GM18951 (cell line): ENCODE data around the gene DDX31.

Experiments used
- POLR2A ChIP-seq: IDR thresholded peaks from 4 replicates; pipeline ENCODE4 v1.6.1; 2011; ENCODE audit warnings: mild to moderate bottlenecking; ENCODE audit not compliant: insufficient read length, insufficient read depth; ENCODE audit errors: extremely low read depth
- in situ Hi-C: fragments of 300-500 bp; cut with MboI; formaldehyde crosslinking; loops from one replicate; pipeline ENCODE4 v1.12.0; 2022; ENCODE audit warnings: low sequenced_read_pairs, mixed read lengths, inconsistent platforms; ENCODE audit not compliant: unreplicated experiment

DDX31 gene

DNA sequence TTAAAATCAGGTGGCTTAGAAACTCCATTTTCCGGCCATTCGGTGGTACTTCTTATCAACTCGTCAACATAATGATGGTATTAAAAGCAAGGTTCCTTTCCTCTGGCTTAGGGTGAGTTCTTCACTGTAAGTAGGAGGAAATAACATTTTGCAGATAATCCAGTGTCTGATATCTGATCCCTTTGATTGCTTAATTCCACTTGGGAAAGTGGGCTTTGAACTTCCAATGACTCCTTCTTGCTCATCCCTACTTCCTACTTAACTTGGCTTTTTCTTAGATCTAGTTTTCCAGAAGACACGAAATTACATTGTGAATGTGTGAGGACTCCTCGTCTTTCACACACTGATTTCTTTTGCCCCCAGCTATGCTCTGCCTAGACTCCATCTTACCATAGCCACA lies 31.5 kb downstream of the DDX31 start:
- in situ Hi-C loops: no loop called here
- TF ChIP-seq POLR2A: no peak

DNA sequence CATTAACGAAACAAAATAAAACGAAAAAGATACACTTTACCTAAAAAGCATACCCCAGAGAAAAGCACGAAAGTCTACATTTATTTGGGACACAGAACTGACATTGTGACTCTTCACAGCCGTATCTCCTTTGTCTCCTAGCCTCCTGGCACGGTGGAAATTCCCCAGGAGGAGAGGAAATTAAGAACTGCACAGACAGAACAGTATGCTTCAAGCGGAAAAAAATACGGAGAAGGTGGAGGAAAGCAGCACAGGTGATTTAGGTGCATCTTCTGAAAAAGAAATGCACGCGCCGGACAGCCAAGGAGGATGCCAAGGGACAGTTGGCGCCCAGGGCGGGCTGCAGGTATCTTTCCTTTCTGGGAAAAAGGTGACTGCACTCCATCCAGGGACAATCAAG lies 32.0 kb downstream of the DDX31 start:
- in situ Hi-C loops: no loop called here
- TF ChIP-seq POLR2A: no peak

DNA sequence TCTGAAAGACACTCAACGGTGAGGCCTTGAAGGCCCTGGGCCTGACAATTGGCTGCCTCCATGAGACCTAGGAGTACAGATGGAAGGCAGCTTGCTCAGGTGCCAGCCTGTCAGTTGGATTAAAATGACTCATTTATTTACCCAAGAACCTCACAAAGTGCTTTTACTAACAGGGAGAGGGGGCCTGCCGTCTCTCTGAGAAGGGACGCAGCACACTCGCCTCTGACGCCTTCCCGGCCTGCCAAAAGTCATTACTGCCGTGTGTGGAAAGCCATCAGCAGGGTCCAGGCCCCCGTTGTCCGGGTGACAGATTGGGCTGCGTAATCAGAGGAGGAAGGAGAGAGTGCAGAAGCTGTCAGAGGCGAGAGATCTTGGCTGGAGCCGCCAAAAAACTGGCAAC lies 32.4 kb downstream of the DDX31 start:
- in situ Hi-C loops: no loop called here
- no peak for TF ChIP-seq POLR2A

DNA sequence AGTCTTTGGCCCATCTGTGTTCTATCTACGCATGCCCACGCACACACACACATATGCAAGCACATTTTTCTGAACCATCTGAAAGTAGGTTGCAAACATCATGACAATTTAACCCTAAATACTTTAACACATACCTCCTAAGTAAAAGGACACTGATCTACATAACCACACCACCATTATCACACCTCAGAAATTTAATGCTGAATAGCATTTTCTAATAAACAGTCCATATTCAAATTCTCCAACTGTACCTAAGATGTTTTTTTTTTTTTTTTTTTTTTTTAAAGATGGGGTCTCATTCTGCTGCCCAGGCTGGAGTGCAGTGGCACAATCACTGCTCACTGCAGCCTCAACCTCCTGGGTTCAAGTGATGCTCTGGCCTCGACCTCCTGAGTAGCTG lies 35.5 kb downstream of the DDX31 start:
- in situ Hi-C loops: no loop called here

DNA sequence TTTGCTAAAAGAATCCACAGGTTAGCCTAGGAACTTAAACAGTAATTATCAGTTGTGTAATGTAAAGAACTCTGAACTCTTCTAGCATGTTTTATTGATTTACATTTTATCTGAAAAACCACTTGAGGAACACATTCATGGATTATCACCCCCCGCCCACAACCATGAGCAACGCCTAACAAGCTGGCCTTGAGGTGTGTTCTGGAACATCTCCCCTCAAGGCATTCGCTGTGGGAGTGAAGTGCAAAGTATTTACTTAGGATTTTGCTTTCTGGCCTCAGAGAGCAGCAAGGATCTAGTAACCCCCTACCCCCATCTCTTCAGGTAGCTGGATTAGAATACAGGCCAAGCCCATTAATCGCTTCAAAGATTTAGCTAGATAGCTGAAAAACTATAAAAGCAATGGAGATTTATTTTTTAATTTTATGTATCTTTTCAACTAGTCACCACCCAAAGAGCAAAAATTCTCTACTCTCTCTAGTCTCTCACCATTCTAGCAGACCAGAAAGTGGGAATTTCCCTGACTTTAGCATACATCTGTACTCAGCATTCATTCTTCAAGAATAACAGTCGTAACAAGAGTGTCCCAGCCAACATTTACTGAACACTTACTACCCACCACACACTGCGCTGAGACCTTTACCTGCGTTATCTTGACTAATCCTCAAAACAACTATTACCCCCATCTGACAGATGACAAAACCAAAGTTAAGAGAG lies 37.2 kb downstream of the DDX31 start:
- in situ Hi-C loops: no loop called here
- TF ChIP-seq POLR2A: no peak

More for the DNA sequence above, 35.5 kb downstream of the DDX31 start:
- no peak for TF ChIP-seq POLR2A

DNA sequence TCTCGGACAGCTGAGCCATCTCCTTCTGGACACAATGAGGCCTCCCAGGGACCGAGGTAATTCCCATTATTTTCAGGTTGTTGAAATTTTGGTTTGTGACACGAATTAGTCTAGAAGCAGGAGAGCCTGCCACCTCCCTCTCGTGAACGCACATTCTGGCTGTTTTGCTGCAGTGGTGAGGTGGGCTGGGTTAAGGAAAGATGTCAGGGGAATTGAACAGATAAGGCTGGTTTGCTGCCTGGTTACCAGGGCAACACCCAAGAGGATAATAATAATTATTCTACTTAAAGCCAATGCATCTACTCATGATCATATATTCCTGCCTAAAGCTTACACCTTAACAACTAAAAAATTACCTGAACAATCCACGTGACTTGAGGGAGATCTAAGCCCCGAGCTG lies 38.1 kb downstream of the DDX31 start:
- in situ Hi-C loops: no loop called here

DNA sequence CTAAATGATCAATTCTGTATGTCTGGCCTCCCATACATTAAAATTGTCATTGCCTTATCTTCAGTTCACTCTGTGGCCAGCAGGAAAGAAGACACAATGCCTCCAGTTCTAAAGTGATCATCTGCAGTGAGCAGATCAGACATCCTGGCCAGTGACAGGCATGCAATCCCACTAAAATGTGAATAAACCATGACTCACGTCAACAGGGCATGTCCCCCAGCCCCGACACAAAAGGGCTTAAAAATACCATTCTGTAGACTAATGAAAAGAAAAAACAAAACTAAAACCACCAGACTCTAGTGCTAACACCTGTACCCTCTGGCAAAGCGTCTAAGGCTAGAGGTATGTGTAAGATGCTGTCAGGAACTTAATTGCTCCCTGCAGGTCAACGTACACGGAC lies 38.5 kb downstream of the DDX31 start:
- in situ Hi-C loops: no loop called here
- no peak for TF ChIP-seq POLR2A

More for the DNA sequence above, 38.1 kb downstream of the DDX31 start:
- TF ChIP-seq POLR2A: no peak

DNA sequence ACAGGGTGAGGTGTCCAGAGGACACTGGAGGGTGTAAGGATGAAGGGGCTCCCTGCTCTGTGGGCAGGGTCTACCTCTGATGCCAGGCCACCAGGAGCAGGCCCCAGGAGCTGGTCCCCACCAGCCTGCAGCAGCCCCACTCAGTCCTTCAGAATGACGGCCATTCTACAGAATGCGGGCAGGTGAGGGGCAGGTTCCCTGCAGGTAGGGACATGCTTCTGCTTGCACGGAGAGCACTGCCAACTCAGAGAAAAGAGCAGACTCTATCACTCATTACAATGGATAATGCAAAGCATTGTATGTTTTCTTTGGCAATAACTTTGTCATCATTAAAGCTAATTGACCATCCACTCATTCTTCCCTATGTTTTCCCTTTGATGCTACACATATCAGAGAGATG lies 39.0 kb downstream of the DDX31 start:
- in situ Hi-C loops: no loop called here
- no peak for TF ChIP-seq POLR2A

DNA sequence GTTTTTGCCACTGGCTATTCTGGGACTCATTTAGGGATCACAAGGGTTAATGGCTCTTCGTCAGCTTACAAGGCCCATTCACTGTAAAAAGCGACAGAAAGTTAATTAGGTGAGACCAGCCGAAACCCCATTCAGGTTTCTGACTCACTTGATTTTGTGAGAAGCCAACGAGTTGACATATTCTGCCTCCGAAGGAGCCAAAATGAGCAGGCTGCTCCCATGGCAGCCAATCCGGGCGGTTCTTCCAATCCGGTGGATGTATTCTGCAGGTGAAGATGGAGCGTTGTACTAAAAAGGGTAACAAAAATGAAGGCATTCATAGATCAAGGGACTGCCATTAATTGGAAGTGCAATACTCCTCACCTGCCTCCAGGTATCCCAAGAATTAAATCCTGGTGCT lies 39.7 kb downstream of the DDX31 start:
- in situ Hi-C loops: no loop called here
- no peak for TF ChIP-seq POLR2A

DNA sequence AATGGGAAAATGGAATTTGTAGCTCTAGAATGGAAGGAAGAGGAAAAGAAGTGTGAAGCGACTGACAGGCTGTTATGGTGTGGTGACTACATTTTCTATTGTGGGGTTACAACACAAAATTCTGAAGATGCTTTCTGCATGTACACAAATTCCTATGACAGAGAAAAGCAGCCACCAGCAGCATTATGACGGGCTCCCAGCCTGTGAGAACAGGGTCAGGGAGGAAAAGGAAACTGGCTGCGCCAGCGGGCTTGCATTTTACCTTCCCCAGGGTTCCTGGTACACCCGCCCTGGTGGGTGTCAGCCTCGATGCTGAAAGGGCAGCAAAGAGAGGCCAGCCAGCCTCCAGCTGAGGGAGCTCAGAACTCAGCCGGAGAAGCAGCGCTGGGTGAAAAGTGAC lies 41.0 kb downstream of the DDX31 start:
- in situ Hi-C loops: no loop called here

DNA sequence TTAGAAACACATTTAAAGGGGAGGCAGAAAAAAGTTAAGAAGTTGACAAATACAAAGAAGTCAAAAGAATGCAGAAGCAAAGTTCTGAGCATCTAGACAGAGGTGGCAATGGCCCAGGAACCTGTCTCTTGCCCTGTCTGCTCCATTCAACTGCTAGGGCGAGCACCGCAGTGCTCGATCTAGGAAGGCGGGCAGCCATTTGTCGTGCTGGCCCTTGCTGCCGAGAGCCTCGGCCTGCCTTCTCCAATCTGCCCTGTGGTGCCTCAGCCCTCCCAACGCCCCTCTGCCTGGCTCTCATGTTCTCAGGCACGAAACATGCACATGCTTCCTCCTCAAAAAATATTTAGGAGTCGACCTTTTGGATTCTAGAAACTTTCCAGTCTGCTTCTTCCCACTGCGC lies 42.2 kb downstream of the DDX31 start:
- no peak for TF ChIP-seq POLR2A
- in situ Hi-C loops: no loop called here

More for the DNA sequence above, 41.0 kb downstream of the DDX31 start:
- TF ChIP-seq POLR2A: no peak

DNA sequence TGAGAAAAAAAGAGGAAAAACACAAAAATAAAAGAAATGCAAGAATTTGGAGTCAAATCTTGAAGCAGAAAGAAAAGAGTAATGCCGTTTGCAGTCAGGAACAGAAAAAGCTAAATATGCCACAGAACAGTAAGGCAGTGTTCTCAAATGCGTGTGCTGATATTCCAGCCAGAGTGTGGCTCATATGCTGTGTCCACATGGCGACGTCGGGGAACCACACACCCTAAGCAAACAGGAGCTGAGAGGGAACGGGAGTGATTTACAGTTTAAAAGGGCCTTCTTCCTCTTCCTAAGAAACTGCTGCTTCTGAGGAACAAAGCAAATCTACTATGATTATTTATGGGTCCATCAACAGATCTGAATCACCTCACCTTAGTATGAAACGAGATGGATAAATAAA lies 42.7 kb downstream of the DDX31 start:
- TF ChIP-seq POLR2A: no peak
- in situ Hi-C loops: no loop called here

DNA sequence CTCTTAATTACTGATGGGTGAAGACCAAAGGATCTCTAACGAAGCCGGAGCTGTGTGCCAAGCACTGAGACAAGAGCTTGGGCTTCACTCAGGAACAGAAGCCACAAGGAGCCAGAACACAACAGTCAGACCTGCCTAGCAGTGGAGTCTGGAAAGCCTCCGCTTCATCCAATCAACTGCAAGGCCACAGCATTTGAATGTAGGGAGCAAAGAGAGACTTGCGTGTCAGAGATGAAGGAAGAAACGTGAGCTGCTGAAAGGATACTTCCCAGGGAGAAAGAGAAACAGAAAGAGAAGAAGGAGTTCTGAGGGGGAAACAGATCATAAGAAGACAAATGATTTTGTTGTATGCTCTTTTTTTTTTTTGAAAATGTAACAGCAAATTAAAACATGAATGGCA lies 43.5 kb downstream of the DDX31 start:
- in situ Hi-C loops: no loop called here
- no peak for TF ChIP-seq POLR2A

DNA sequence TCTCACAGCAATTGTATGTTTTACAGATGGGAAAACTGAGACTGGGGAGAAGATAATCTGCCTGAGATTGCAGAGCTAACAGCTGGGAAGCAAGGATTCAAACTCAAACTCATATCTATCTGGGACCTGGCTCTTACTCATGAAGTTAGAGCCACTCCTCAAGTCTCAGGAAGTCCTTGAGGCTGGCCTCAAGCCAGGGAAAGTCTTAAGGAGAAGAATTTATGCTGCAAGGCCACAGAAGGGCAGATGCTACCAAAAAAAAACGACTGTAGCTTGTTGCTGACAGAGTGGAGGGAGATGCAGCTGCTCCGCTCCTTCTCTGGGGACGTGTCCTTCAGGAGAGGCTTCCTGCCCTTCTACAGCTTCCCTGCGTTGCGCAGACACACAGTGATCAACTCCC lies 47.6 kb downstream of the DDX31 start:
- in situ Hi-C loops: no loop called here

DNA sequence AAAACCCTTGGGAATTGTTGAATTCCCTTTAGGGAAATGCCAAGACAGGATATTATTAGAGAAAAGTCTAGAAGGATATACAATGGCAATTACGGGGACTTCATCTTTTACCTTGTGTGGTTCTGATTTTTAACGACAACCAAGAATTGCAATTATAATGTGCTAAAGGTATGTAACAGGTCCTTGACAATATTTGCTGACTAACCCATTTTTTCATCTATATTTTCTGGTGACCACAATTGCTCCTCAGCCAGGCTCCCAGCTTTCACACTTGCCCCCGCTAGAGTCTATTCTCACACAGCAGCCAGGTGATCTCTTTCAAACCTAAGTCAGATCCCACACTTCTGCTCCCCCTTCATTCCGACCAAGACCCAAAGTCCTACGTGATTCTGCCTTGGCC lies 53.1 kb downstream of the DDX31 start:
- in situ Hi-C loops: no loop called here
- TF ChIP-seq POLR2A: no peak

More for the DNA sequence above, 47.6 kb downstream of the DDX31 start:
- no peak for TF ChIP-seq POLR2A
